H9 (cell line): ENCODE results near the gene GRB14. TPM values are rescaled to one million over a fixed set of nuclear protein-coding genes. Genes with fewer than 3 reads are reported as not detected.

Source experiments
- DNase-seq: peaks from one replicate; pipeline ENCODE4 v3.0.0-alpha.2; 2017
- H2AFZ ChIP-seq: one replicate; pipeline ENCODE4 v1.6.1; 2013; ENCODE audit warnings: mild to moderate bottlenecking, low read length, control low read depth, moderate library complexity
- H2AK5ac ChIP-seq: 2 replicates; pipeline ENCODE4 v1.6.1; 2013; ENCODE audit warnings: low read length, control low read depth, mixed read lengths; ENCODE audit not compliant: insufficient read length
- H2BK120ac ChIP-seq: one replicate; pipeline ENCODE4 v1.6.1; 2013; ENCODE audit warnings: low read depth, mild to moderate bottlenecking, low read length, control low read depth, inconsistent platforms; ENCODE audit not compliant: poor library complexity, severe bottlenecking
- H2BK12ac ChIP-seq: 2 replicates; pipeline ENCODE4 v1.6.1; 2013; ENCODE audit warnings: low read length, control low read depth, mixed read lengths, low read depth; ENCODE audit not compliant: insufficient read length
- H2BK15ac ChIP-seq: 2 replicates; pipeline ENCODE4 v1.6.1; 2013; ENCODE audit warnings: low read depth, low read length, control low read depth
- H2BK20ac ChIP-seq: one replicate; pipeline ENCODE4 v1.6.1; 2013; ENCODE audit warnings: low read depth, mild to moderate bottlenecking, low read length, control low read depth, inconsistent platforms; ENCODE audit not compliant: poor library complexity, severe bottlenecking
- H2BK5ac ChIP-seq: 2 replicates; pipeline ENCODE4 v1.6.1; 2013; ENCODE audit warnings: low read length, control low read depth, mixed read lengths; ENCODE audit not compliant: insufficient read length
- H3K14ac ChIP-seq: 2 replicates; pipeline ENCODE4 v1.6.1; 2013; ENCODE audit warnings: low read length, control low read depth; ENCODE audit not compliant: insufficient read depth
- H3K18ac ChIP-seq: 2 replicates; pipeline ENCODE4 v1.6.1; 2013; ENCODE audit warnings: low read depth, mild to moderate bottlenecking, mixed read lengths, low read length, control low read depth; ENCODE audit not compliant: insufficient read length
- H3K23ac ChIP-seq: 2 replicates; pipeline ENCODE4 v1.6.1; 2013; ENCODE audit warnings: low read length, control low read depth, mixed read lengths, low read depth; ENCODE audit not compliant: insufficient read length
- H3K23me2 ChIP-seq: 2 replicates; pipeline ENCODE4 v1.6.1; 2013; ENCODE audit warnings: low read depth, mild to moderate bottlenecking, mixed read lengths, low read length, control low read depth; ENCODE audit not compliant: insufficient read length, poor library complexity, severe bottlenecking
- H3K27ac ChIP-seq: 2 replicates; pipeline ENCODE4 v1.5.1; 2013; ENCODE audit warnings: low read length, control low read depth, mixed read lengths, low read depth; ENCODE audit not compliant: insufficient read length
- H3K27me3 ChIP-seq: 2 replicates; pipeline ENCODE4 v1.6.1; 2013; ENCODE audit warnings: low read length, control low read depth, inconsistent platforms; ENCODE audit not compliant: insufficient read depth
- H3K4ac ChIP-seq: 2 replicates; pipeline ENCODE4 v1.6.1; 2013; ENCODE audit warnings: low read depth, mild to moderate bottlenecking, control low read depth, inconsistent platforms, low read length, moderate library complexity
- H3K4me1 ChIP-seq: 2 replicates; pipeline ENCODE4 v1.6.1; 2013; ENCODE audit warnings: low read length, control low read depth, inconsistent platforms; ENCODE audit not compliant: insufficient read depth
- H3K4me2 ChIP-seq: 2 replicates; pipeline ENCODE4 v1.6.1; 2013; ENCODE audit warnings: low read length, control low read depth, mixed read lengths; ENCODE audit not compliant: insufficient read length, insufficient read depth
- H3K56ac ChIP-seq: 2 replicates; pipeline ENCODE4 v1.6.1; 2013; ENCODE audit warnings: low read depth, mild to moderate bottlenecking, mixed read lengths, low read length, control low read depth; ENCODE audit not compliant: insufficient read length
- H3K79me1 ChIP-seq: 2 replicates; pipeline ENCODE4 v1.6.1; 2013; ENCODE audit warnings: low read depth, mild to moderate bottlenecking, moderate library complexity, low read length, control low read depth, inconsistent platforms; ENCODE audit not compliant: insufficient read depth, poor library complexity, severe bottlenecking
- H3K79me2 ChIP-seq: 2 replicates; pipeline ENCODE4 v1.6.1; 2013; ENCODE audit warnings: low read length, control low read depth, inconsistent platforms; ENCODE audit not compliant: insufficient read depth
- H3K9ac ChIP-seq: 2 replicates; pipeline ENCODE4 v1.6.1; 2013; ENCODE audit warnings: low read length, control low read depth, mixed read lengths; ENCODE audit not compliant: insufficient read length; ENCODE audit errors: extremely low read depth
- H3K9me3 ChIP-seq: one replicate; pipeline ENCODE4 v1.6.1; 2013; ENCODE audit warnings: low read depth, low read length, inconsistent platforms; ENCODE audit not compliant: control insufficient read depth
- H3T11ph ChIP-seq: one replicate; pipeline ENCODE4 v1.6.1; 2013; ENCODE audit warnings: mild to moderate bottlenecking, low read length, control low read depth, inconsistent platforms
- H4K20me1 ChIP-seq: one replicate; pipeline ENCODE4 v1.6.1; 2013; ENCODE audit not compliant: control insufficient read depth, insufficient read length, insufficient read depth
- H4K5ac ChIP-seq: 2 replicates; pipeline ENCODE4 v1.6.1; 2013; ENCODE audit warnings: low read depth, mild to moderate bottlenecking, mixed read lengths, low read length, control low read depth; ENCODE audit not compliant: insufficient read length
- H4K8ac ChIP-seq: replicated peaks from 2 replicates; pipeline ENCODE4 v1.6.1; 2013; ENCODE audit warnings: low read length, control low read depth, mixed read lengths, low read depth; ENCODE audit not compliant: insufficient read length
- H4K91ac ChIP-seq: 2 replicates; pipeline ENCODE4 v1.6.1; 2013; ENCODE audit warnings: low read depth, mild to moderate bottlenecking, moderate library complexity, mixed read lengths, low read length, control low read depth; ENCODE audit not compliant: insufficient read length
- H3K27ac Mint-ChIP-seq, 3 experiments: 2 replicates in 2 of 3; 3 replicates in 1 of 3; pipeline ENCODE4 v1.8.0; 2020 to 2021; ENCODE audit warnings: mixed read lengths in 3 of 3, mild to moderate bottlenecking in 1 of 3, moderate library complexity in 1 of 3
- H3K27me3 Mint-ChIP-seq: 2 replicates; pipeline ENCODE4 v1.8.0; 2021; ENCODE audit warnings: low read depth, mild to moderate bottlenecking, moderate library complexity, mixed read lengths
- H3K36me3 Mint-ChIP-seq, 3 experiments: 2 replicates in 2 of 3; 3 replicates in 1 of 3; pipeline ENCODE4 v1.8.0; 2020 to 2021; ENCODE audit warnings: low read depth in 3 of 3, mixed read lengths in 3 of 3; ENCODE audit not compliant: insufficient read depth in 1 of 3
- H3K4me1 Mint-ChIP-seq, 2 experiments: 2 replicates each; pipeline ENCODE4 v1.8.0; 2020; ENCODE audit warnings: mixed read lengths in 2 of 2
- H3K4me3 Mint-ChIP-seq, 2 experiments: 2 replicates in 1 of 2; 3 replicates in 1 of 2; pipeline ENCODE4 v1.8.0; 2020 to 2021; ENCODE audit warnings: mild to moderate bottlenecking in 2 of 2, mixed read lengths in 2 of 2, moderate library complexity in 1 of 2
- H3K9me3 Mint-ChIP-seq, 2 experiments: 2 replicates in 1 of 2; 3 replicates in 1 of 2; pipeline ENCODE4 v1.8.0; 2020; ENCODE audit warnings: mild to moderate bottlenecking in 2 of 2, mixed read lengths in 2 of 2, moderate library complexity in 1 of 2
- total RNA-seq: library from RNA; stranded (reverse); gene quantifications from 2 replicates; pipeline ENCODE4 v1.2.1, GENCODE V29; 2021
- TF ChIP-seq, protein P1 (sequence below): fragments of 200-600 bp; sonication (generic); conservative IDR thresholded peaks from 3 replicates; pipeline ENCODE4 v1.8.0; 2021; ENCODE audit warnings: antibody characterized with exemption, mild to moderate bottlenecking

The GRB14 gene
- total RNA-seq, 1 experiment from 2014 or later: 7.6 TPM

DNA sequence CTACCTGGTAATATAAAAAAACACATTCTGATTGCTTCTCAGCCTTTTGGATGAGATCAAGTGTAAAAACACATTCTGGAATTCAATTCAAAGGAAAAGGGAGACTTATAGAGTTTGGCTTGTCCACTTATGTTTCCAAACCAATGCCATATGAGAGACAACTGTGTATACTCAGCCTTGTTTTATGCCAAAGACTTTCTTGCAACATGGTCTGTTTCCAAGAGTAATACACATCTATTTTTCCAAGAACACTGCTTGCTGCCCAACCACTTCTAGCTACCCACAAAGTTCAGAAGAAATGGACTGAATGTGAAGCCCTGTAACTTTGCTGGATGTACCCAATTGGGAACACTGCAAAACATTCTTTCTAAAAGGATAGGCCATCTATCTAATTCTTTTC is 48.0 kb upstream of the GRB14 start:
- Histone ChIP-seq H4K8ac (no peak overlapping the region), H3K23ac (no peak overlapping the region), H2BK120ac (no peak overlapping the region), H2BK12ac (no peak overlapping the region), H2BK15ac (no peak overlapping the region), H4K5ac (no peak overlapping the region), H2AFZ (no peak overlapping the region), H2BK20ac (no peak overlapping the region), H3K23me2 (no peaks in the 10 kb centered on the region), H4K20me1 (no peaks in the 10 kb centered on the region), H3K79me1 (no peaks in the 10 kb centered on the region), H3K4me2 (no peak overlapping the region), H4K91ac (no peak overlapping the region), H3K79me2 (no peaks in the 10 kb centered on the region), H3T11ph (no peak overlapping the region), H3K4me1 (no peaks in the 10 kb centered on the region), H3K4ac (no peak overlapping the region), H3K56ac (no peak overlapping the region), H3K27me3 (no peaks in the 10 kb centered on the region), H2AK5ac (no peak overlapping the region), H2BK5ac (no peak overlapping the region), H3K9me3 (no peaks in the 10 kb centered on the region), H3K9ac (no peak overlapping the region), H3K27ac (no peak overlapping the region), H3K18ac (no peak overlapping the region), H3K14ac (no peak overlapping the region)
- no peaks in the 10 kb centered on the region for H3K9me3 Mint-ChIP-seq
- H3K27ac Mint-ChIP-seq: no peak overlapping the region
- H3K27me3 Mint-ChIP-seq: no peaks in the 10 kb centered on the region
- TF ChIP-seq, protein P1, sequence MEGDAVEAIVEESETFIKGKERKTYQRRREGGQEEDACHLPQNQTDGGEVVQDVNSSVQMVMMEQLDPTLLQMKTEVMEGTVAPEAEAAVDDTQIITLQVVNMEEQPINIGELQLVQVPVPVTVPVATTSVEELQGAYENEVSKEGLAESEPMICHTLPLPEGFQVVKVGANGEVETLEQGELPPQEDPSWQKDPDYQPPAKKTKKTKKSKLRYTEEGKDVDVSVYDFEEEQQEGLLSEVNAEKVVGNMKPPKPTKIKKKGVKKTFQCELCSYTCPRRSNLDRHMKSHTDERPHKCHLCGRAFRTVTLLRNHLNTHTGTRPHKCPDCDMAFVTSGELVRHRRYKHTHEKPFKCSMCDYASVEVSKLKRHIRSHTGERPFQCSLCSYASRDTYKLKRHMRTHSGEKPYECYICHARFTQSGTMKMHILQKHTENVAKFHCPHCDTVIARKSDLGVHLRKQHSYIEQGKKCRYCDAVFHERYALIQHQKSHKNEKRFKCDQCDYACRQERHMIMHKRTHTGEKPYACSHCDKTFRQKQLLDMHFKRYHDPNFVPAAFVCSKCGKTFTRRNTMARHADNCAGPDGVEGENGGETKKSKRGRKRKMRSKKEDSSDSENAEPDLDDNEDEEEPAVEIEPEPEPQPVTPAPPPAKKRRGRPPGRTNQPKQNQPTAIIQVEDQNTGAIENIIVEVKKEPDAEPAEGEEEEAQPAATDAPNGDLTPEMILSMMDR: no peak
- H3K4me3 Mint-ChIP-seq: no peak overlapping the region
- no peaks in the 10 kb centered on the region for H3K4me1 Mint-ChIP-seq
- no peak for DNase-seq
- H3K36me3 Mint-ChIP-seq: no peaks in the 10 kb centered on the region
